ENCODE data around the gene CDH12. TPM values are rescaled to one million over a fixed set of nuclear protein-coding genes. Genes with fewer than 3 reads are reported as not detected.
A peak's percentile ranks its signal among the peaks of the same experiment; 100 is the strongest.

Gene CDH12
- total RNA-seq, 1 experiment from 2014 or later: 33.1 TPM

DNA sequence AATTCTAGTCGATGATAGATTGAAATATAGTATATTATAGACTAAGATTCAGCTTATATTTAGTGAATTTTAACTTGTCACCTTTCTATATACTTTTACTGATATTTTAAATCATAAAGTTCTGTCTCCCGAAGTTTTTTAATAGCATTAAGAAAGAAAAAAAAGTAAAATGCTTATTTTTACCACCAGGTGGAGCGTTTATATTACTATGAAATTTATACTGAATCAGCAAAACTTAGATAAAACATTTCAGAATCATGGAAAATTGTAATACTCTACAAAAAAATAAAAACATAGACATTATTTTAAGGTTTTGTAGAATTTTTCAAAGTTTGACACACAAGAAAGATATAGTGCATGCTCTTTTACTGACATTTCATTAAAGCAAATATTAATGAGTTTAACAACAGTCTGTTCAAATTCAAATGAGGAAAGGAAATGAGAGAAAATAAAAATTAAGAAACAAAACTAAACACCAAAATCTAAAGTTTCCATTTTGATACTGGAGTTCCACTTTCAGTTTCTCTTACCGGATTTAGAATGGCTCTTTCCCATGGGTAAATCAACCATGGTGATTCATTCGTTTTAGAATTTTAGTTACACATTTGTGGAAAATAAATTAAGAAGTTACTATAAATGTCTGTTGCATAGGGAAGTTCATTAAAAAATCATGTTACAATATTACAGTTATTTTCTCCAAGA, 1035.3 kb downstream of the CDH12 start:
- peak; percentile 51 for DNase-seq (ENCODE audit: low read depth, low spot score)
- in situ Hi-C loops (cut with HindIII; ENCODE audit: low pct_unique_long_range_greater_than_20kb, low sequenced_read_pairs): no loop called here

DNA sequence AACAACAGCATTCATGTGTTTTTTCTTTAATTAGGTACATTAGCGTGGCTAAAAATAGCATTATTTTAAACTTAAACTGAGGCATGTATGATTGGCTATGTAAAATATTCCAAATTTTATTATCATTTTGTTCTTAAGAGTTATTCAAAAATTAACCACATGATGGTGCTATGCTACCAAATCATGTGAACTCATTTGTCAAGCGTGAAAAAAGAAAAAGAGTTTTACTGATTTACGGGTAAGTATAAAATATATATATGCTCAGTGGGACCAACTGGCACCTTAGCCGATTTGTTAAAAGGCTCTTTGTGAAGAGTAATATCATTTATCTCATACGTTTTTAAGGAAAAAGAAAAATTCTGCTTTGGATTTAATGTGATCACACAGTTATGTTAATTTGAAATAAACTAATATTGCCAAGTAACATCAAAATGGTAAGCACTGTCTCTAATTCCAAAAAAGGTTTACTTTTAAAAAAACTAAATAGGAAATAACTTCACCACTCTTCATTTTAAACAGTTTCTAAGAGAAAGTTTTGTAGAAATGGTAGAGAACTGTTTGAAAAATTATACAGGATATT, 1042.3 kb downstream of the CDH12 start:
- in situ Hi-C loops (cut with HindIII; ENCODE audit: low pct_unique_long_range_greater_than_20kb, low sequenced_read_pairs): no loop called here
- peak; percentile 52 for DNase-seq (ENCODE audit: low read depth, low spot score)

DNA sequence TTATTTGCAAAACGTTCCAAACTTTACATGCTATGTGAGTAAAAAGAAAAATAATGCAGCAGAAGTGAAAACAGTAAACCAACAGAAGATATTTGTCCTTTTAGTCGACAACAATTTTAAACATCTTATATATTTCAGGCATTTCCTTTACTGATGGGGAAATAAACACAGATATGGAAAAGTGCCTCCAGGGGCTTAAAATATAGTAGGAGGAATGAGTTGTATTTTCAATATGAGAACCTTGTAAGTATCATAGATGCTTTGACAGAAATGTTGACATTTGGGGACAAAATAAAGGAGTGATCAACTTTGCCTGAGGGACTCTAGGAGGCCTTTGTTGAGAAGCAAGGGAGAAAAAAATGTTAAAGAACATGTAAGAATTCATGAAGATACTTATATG, 1043.5 kb downstream of the CDH12 start:
- DNase-seq (ENCODE audit: low read depth, low spot score): no peak
- in situ Hi-C loops (cut with HindIII; ENCODE audit: low pct_unique_long_range_greater_than_20kb, low sequenced_read_pairs): no loop called here

DNA sequence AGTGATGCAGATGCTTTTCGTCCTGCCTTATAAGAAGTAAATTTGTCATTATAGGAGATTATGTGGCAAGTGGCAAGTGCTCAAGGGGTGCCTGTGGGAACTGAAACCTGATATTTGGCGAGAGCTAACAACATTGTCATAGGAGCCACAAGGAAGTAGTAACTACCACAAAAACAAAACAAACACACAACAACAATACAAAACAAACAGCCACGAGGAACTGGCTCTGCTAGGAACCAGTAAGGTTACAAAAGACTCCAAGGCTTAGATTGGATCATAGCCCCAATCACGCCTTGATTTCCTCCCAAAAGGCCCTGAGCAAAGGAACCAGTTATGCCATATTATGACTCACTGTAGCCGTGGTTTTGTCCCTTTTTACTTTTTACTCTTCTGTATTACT, 1045.2 kb downstream of the CDH12 start:
- DNase-seq (ENCODE audit: low read depth, low spot score): no peak
- in situ Hi-C loops (cut with HindIII; ENCODE audit: low pct_unique_long_range_greater_than_20kb, low sequenced_read_pairs): no loop called here

DNA sequence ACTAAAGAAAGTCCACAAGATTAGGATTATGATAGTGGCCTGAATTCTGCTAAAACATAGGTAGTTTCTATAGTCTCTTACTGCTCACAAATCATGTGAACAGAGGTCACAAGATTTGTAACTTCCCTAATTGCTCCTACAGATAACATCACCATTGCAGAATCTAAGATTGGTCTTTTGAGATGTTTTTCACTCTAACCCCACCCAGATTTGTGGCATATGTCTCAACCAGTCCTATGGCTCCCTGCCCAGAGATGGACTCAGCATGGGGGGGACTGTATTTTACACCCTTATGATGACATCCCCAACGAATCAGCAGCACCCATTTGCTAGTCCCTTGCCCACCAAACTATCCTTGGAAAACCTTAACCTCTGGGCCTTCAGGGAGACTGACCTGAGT, 1046.2 kb downstream of the CDH12 start:
- DNase-seq (ENCODE audit: low read depth, low spot score): no peak
- in situ Hi-C loops (cut with HindIII; ENCODE audit: low pct_unique_long_range_greater_than_20kb, low sequenced_read_pairs): no loop called here

DNA sequence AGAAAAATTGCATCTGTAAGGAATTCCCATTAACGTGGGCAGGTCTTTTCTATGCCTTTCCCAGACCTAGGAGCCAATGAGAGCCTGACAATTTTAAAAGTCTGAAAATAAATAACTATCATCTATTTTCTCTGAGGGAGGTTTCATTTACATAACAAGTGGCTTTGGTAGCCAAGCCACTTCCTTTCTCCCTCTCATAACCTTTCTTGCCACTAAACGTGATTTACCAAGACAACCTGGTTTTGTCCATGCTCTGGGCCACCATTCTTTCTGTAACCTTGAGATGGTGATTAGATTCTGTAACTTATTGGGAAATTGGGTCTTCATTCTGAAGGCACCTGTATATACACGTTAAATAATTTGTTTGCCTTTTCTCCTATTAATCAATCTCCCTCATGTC, 1046.9 kb downstream of the CDH12 start:
- no peak for DNase-seq (ENCODE audit: low read depth, low spot score)
- in situ Hi-C loops (cut with HindIII; ENCODE audit: low pct_unique_long_range_greater_than_20kb, low sequenced_read_pairs): no loop called here

DNA sequence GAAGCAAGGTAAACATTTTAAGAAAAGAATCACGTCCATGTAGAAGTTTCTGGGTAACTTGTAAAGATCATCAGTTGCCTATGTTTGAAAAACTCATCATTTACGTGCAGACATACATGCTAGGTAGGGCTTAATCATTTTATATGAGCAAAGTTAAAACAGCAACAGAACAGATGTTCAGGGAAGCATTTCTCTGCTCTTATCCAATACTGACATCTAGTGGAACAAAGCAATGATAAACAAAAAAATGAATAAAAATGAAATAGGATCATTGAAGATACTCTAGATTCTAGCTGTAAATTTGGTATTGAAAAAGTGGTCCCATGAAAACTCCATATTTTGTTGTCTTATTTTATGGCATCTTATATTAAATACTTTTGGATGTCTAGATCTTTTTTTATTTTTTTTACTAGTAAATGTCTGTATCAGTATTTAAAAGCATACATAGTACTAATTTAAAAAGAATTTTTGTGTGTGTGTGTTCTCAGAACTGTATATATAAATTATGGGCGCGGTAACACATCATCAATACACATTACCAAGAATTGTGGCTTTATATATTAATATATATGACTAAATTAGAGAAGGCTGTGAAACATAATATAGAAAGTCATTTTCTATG, 1050.2 kb downstream of the CDH12 start:
- in situ Hi-C loops (cut with HindIII; ENCODE audit: low pct_unique_long_range_greater_than_20kb, low sequenced_read_pairs): no loop called here
- peak; percentile 69 for DNase-seq (ENCODE audit: low read depth, low spot score)

DNA sequence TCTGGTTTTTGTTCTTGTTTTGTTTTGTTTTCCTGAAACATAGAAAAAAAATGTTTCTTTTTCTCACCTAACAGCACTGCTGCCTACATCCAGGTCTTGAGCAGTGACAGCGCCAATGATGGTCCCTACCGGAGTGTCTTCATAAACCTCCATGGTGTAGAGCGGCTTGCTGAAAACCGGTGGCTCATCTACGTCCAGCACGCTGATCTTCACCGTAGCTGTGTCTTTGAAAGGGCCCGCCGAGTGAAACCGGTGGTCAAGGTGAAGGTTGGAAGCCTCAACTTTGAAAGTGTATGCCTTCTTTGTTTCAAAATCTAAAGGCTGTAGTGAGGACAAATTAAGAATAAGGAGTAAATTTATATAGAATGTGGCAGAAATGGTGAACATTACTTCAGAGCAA, 1051.0 kb downstream of the CDH12 start:
- in situ Hi-C loops (cut with HindIII; ENCODE audit: low pct_unique_long_range_greater_than_20kb, low sequenced_read_pairs): no loop called here
- DNase-seq (ENCODE audit: low read depth, low spot score): no peak

DNA sequence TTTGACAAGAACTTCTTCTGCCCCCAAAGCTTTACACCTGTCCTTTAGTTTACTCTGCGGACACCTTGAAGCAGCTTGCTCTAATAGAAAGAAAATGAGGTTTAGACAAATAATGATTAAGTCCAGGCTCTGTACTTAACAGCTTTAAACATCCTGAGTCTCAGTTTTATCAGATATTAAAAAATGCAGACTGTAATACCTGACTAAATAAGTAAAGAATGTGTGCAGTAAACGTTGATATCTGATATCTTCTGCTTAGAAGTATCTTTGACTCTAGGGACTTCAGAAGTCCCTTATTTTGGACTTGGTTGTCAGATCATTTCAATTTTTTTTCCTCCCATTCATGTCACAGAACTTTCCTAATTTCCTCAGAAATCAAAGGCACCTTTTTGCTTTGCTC, 1060.4 kb downstream of the CDH12 start:
- no peak for DNase-seq (ENCODE audit: low read depth, low spot score)
- in situ Hi-C loops (cut with HindIII; ENCODE audit: low pct_unique_long_range_greater_than_20kb, low sequenced_read_pairs): no loop called here

DNA sequence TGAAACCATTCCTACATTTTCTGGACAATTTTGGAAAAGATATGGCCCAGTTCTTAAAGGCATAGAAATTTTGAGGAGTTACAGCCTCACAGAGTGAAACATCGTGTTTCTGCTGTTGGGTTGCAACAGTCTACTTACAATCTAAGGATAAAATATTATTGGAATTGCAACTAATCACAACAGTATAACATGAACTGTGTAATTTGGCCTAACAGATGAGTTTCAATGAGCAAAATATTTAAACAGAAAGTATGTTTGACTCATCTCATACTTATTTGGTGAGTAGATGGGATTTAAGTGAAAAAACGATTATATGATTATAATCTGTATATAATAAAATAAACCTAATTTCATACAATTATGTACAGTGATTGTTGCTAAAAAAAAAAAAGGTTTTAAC, 1061.8 kb downstream of the CDH12 start:
- in situ Hi-C loops (cut with HindIII; ENCODE audit: low pct_unique_long_range_greater_than_20kb, low sequenced_read_pairs): no loop called here
- no peak for DNase-seq (ENCODE audit: low read depth, low spot score)

DNA sequence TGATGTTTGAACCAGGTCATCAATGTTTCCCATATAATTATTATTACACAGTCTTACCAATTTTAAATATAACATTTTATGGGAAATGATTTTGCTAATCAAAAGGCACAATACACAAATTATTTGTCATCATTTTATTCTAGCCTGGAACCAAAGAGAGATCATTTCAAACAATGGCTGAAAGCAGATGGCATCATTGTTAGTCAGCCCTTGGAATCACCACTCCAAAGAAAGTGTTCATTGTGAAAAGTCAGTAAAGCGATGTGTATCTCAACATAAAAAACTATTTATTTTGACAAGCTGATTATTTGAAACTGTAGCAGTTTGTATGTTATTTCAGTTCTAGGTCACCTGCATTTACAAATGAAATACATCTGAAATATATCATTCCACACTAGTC, 1068.7 kb downstream of the CDH12 start:
- in situ Hi-C loops (cut with HindIII; ENCODE audit: low pct_unique_long_range_greater_than_20kb, low sequenced_read_pairs): no loop called here
- DNase-seq (ENCODE audit: low read depth, low spot score): no peak

DNA sequence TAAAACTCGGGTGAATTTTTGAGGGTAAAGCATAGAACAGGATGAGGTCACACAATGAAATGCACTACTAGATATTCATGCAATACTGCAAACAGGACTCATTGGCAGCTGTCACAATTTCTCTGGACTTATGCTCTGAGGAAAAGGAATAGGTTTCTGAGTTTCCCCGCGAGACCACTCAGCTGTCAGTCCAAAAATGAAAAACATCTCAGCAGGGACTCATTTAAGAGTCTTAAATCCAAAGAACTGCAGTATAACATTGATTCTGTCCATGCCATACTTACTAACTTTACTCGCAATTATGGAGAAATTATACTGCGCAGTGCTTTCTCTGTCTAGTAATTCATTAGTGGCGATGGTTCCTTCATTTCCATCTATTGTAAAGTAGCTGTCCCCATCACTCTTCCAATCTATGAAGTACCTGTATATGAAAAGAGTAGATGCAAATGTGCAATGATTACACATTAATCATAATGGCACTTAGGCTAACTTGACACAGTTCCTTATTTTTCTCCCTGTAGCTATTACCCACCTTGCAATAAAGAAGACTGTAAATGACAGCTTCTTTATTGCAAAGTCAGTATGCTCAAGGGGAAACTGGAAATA, 1070.0 kb downstream of the CDH12 start:
- in situ Hi-C loops (cut with HindIII; ENCODE audit: low pct_unique_long_range_greater_than_20kb, low sequenced_read_pairs): no loop called here

DNA sequence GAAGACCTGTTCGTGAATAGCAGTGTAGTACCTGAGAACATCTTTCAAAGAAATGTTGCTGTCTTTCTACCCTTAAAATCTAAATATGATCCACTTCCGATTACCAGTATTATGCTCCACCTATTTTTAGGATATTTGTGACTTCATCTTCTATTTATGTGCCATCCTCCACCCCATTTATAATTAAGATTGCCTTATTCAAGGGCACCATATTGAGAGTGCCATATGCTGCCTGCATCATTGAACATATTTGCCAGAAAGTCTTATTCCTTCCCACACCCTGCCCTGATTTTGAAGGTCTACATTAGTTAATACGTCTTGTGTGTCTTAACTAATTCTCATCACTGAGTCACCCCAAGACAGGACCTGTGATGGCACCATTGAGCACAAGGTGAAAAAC, 1076.7 kb downstream of the CDH12 start:
- DNase-seq (ENCODE audit: low read depth, low spot score): no peak
- in situ Hi-C loops (cut with HindIII; ENCODE audit: low pct_unique_long_range_greater_than_20kb, low sequenced_read_pairs): no loop called here

More for the DNA sequence above, 1070.0 kb downstream of the CDH12 start:
- DNase-seq (ENCODE audit: low read depth, low spot score): no peak

DNA sequence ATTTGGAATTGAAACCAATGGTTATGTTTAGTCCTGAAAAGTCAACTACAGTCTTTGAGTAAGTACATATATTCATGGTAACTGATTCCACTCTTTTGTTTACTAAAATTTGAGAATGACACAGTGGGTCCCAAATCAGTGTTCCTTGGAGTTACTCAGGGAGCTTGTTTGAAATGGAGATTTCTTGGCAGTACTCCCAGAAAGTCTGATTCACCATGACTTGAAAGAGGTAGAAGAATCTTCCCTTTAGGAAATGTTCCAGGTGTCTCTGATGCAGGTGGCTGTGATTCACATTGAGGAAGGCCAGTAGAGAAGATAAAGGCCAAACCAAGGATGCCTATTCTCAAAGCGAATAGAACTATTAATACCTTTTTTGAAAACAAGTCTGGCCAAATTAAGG, 1078.3 kb downstream of the CDH12 start:
- DNase-seq (ENCODE audit: low read depth, low spot score): no peak
- in situ Hi-C loops (cut with HindIII; ENCODE audit: low pct_unique_long_range_greater_than_20kb, low sequenced_read_pairs): no loop called here

DNA sequence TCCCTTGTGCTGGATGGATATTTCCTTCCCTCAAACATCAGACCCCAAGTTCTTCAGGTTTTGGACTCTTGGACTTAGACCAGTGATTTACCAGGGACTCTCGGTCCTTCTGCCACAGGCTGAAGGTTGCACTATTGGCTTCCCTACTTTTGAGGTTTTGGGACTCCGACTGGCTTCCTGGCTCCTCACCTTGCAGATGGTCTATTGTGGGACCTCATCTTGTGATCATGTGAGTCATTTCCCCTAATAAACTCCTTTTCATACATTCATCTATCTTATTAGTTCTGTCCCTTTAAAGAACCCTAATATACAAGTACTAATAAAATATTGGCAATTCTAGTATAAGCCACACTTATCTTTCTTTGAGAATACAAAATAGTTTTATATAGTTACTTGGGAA, 1078.9 kb downstream of the CDH12 start:
- no peak for DNase-seq (ENCODE audit: low read depth, low spot score)
- in situ Hi-C loops (cut with HindIII; ENCODE audit: low pct_unique_long_range_greater_than_20kb, low sequenced_read_pairs): no loop called here

DNA sequence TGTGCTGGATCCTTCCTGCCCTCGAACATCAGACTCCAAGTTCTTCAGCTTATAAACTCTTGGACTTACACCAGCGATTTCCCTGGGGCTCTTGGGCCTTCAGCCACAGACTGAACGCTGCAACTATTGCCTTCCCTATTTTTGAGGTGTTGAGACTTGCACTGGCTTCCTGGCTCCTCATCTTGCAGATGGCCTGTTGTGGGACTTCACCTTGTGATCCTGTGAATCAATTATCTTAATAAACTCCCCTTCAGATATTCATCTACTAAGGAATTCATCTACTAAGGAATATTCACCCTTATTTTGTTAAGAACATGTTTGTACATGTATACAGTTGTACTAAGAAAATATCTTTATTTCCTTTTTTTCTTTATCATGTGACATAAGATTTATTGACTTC, 1079.7 kb downstream of the CDH12 start:
- no peak for DNase-seq (ENCODE audit: low read depth, low spot score)
- in situ Hi-C loops (cut with HindIII; ENCODE audit: low pct_unique_long_range_greater_than_20kb, low sequenced_read_pairs): no loop called here

DNA sequence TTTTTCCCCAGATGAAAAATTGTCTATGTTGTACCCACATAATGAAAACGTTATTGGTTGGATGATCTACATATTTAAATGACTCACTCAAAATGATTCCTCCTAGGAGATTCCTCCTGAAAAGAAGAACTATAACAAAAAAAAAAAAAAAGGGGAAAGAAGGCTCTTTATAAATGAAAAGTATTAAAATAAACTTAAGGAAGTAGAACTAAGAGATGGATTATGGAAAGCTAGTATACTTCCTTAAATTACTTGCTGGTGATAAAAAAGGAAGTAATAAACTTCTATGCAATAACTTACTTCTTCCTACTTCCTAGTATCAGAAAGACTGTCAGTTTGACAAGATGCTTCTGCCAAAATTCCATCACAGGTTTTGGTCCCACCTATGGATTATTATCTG, 1087.7 kb downstream of the CDH12 start:
- DNase-seq (ENCODE audit: low read depth, low spot score): no peak
- in situ Hi-C loops (cut with HindIII; ENCODE audit: low pct_unique_long_range_greater_than_20kb, low sequenced_read_pairs): no loop called here

DNA sequence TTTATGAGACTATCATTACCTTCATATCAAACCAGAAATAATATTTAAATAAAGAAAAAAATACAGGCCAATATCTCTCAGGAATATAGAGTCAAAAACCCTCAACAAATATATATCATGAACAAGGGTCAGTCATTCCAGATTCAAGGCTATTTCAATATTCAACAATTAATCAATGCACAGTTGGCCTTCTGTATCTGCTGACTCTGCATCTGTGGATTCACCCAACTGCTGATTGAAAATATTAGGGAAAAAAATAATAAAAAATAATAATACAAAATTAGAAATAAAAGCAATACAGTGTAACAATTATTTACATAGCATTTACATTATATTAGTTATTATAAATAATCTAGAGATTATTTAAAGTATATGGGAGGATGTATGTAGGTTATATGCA, 1114.0 kb downstream of the CDH12 start:
- in situ Hi-C loops (cut with HindIII; ENCODE audit: low pct_unique_long_range_greater_than_20kb, low sequenced_read_pairs): no loop called here
- no peak for DNase-seq (ENCODE audit: low read depth, low spot score)

DNA sequence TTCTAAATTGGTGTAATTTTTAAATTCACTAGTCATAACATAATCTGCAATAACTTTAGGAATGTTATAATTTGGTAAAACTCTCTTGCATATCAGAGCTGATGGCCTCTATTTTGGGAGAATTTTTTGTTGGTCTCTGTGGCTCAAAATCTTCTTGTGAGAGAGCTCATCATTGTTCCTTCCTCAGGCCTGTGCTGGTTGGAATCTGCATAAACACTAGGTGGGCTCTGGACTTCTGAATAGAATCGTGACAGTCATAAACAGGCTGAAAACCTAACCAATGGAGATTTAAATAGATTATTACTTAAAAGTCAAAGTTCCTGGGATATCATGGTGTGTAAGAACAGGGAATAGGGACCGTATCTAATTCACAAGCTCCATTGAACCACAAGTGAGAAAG, 1129.6 kb downstream of the CDH12 start:
- in situ Hi-C loops (cut with HindIII; ENCODE audit: low pct_unique_long_range_greater_than_20kb, low sequenced_read_pairs): no loop called here

More for the DNA sequence above, 1129.6 kb downstream of the CDH12 start:
- DNase-seq (ENCODE audit: low read depth, low spot score): no peak

Measured in SK-MEL-5 (cell line).